ELF-1 (cell line): ENCODE data around the gene SERPINA3.
"Not testable (repeated sequence)": the region's sequence is repeated elsewhere in the genome, so short reads cannot be mapped to it uniquely, and the experiment has no call there.

Source experiments
- DNase-seq: peaks from one replicate; pipeline ENCODE4 v3.0.0-alpha.2; 2016; ENCODE audit warnings: low read depth, low spot score

Gene SERPINA3

DNA sequence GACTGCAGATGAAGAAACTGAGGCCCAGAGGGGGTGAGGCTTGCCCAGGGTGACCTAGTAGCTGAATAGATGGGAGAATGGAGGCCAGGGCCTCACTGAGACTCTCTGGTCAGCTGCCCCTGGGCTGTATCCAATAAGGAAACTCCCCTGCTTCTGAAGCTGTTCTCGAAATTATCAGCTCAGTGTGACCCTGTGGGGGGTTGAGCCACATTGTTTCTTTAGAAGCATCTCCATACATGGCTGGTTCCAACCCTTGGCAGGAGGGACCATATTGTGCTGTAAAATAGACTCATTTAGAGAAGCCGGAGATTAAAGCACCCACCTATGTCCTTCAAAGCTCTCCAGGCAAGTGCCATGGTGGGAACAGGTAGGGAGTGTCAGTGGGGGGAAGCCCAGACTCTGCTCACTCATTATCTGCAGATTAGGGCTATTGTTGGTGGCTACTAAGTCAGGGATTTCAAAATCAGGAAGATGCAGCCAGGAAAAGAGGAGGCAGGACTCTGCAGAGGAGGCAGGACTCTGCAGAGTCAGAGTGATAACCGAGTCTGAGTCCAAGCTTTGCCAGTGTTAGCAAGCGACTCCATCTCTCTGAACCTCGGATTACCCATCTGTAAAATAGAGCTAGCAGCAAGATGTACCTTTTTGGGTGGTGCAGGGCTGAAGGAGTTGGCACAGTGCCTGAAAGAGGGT lies 27.5 kb upstream of the SERPINA3 start:
- no peak for DNase-seq

DNA sequence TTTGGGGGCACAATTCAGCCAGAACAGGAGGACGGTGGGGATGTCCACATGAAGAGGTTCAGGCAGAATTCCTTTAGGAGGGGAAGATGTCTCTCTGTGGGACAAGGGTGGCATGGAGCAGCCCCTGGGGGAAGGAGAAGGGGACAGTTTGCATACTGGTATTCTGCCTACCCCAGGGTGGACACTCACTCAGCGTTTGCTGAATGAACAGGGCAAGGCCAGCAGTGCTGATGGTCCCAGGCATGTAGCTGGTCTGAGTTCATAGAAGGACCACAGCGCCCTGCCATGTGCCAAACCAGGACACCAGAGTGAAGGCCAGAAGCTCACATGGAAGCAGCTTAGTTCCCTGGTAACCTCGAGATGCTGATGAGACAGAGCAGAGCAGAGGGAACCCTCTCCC lies 25.6 kb upstream of the SERPINA3 start:
- no peak for DNase-seq

DNA sequence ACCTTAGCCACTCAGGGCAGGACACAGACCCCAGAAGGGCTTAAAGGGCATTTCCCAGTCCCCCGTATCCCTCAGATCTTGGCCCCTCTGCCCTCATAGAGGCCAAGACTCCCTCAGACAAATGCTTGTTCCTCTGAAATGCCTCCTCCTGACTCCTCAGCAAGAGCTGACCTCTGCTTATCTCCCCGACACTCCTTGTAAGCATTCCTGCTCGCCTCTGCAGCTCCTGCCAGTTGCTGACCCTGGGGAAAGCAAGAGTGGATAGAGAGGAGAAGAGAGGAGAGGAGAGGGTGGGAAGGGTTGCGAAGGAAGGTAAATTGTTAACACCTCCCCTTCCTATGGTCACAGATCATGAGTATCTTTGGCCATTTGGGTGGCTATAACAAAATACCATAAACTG lies 23.9 kb upstream of the SERPINA3 start:
- no peak for DNase-seq

DNA sequence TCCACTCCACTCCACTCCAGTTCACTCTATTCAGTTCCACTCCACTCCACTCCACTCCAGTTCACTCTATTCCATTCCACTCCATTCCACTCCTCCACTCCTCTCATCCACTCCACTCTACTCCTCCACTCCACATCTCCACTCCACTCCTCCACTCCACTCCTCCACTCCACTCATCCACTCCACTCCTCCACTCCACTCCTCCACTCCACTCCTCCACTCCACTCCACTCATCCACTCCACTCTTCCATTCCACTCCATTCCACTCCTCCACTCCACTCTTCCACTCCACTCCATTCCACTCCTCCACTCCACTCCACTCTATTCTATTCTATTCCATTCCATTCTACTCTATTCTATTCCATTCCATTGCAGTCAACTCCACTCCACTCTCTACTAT lies 21.1 kb upstream of the SERPINA3 start:
- DNase-seq: no peak

DNA sequence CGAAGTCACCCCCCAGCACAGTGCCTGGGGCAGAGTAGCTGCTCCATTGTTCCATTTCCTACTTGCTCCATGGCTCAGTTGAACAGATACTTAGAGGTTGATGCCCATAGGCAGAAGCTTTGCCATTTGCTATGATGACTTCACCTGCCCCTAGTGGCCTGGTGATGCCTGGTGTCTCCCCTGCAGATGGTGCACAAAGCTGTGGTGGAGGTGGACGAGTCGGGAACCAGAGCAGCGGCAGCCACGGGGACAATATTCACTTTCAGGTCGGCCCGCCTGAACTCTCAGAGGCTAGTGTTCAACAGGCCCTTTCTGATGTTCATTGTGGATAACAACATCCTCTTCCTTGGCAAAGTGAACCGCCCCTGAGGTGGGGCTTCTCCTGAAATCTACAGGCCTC lies 20.3 kb upstream of the SERPINA3 start:
- no peak for DNase-seq

DNA sequence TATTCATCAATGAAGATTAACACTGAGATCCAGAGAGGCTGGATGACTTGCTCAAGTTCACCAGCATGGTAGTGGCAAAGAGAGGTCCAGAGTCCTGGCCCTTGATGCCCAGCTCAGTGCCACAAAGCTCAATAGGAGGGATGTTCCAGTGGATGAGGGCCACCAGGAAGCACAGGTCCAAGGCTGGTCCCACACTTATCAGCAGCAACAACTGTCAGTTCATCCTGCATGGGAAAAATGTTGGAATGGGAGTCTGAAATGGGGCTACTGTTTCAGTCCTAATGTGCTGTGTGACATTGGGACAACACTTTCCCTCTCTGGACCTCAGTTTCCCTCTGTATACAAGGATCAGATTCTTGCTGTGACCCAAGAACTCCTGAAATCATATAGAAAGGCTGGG lies 19.7 kb upstream of the SERPINA3 start:
- DNase-seq: no peak

DNA sequence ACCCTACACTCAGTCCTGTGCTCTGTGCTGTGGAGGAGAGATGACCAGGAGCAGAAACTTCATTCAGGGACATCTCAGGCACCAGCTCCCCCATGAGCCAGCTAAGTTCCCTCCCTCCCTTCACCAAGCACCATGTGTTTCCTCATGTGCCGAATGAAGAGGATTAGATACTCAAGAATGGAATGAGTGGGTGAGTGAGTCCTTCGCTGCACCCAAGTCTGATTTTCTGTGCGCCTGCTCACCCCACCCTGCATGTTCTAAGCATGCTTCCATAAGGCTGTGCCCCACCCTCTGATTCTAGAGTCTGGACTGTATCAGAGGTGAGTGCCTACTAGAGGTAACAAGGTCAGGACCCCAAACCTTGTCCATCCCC lies 18.8 kb upstream of the SERPINA3 start:
- no peak for DNase-seq

DNA sequence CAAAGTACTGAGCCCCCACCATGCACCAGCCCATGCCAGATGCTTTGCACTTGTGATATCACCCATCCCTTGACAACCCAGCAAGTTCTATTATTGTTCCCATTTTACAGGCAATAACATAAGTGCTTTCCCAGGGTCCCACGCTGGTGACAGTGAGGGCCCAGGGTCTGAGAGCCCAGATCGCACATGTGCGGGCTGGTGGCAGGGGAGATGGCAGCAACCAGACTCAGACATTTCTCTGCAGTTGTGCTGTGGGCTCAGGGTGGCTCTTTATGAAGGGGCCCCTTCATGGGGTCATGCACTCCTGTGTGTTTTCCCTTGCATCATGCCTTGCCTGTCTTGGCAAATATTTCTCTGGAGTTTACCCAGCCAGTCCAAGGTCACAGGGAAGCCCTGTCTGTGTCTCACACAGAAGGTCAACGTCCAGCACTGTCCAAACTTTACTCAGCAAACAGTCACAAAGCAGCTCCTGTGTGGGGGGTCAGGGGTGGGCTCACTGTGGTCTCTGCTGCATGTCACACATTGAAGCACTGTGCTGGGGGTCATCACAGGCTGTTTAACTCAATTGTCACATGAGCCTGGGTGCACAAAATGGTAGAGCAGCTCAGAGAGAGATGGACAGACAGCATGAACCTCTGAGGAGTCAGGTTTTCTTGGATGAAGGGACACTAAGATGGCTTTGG lies 18.3 kb upstream of the SERPINA3 start:
- DNase-seq: no peak

DNA sequence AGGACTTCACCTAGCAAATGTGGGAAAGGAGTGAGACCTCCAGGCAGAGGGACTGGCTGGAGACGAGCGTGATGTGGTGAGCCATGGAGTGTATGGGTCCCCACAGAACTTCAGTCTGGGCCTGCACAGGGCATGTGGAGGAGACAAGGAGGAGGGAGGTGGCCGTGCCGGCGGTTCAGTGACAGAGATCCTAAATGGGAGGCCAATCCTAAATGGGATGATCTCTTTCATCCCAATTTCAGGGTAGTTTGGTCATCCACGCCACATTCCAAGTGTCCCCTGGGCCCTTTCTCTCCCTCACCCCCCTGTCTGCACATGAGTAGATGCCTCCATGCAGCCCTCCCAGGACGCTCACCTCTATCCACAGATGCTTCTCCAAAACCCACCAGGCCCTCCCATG lies 17.8 kb upstream of the SERPINA3 start:
- no peak for DNase-seq

DNA sequence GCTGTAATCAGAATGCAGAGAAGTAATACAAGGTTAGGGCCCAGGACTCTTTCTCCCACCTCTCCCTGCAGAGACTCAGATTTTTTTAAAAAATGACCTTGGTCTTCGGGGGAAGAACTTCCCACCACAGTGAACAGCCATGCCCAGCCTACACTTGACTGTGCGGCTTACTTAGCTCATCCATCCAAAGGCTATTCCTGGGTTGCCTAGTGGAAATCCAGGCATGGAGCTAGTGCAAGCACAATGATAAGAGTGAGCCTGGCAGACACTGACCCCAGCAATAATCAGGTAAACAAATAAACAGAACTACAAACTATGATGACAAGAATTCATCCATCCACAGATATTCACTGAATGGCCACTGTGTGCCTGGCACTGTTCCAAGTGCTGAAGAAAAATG lies 16.3 kb upstream of the SERPINA3 start:
- DNase-seq: no peak

DNA sequence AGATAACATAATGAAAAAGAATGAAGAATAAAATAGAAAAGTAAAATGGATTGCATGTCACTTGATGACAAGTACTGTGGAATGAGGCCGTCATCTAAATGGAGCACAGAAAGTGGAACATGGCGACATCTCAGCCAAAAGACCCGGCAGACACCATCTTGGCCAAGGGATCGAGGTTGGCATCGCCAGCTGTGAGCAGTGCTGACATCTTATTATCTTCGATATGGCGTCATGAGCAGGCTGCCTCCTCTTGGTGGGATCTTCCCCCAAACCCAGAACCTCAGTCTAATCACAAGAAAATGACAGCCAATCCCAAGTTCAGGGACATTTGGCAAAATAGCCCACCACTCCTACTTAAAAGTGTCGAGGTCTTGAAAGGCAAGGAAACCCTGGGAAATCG lies 15.8 kb upstream of the SERPINA3 start:
- DNase-seq: no peak

DNA sequence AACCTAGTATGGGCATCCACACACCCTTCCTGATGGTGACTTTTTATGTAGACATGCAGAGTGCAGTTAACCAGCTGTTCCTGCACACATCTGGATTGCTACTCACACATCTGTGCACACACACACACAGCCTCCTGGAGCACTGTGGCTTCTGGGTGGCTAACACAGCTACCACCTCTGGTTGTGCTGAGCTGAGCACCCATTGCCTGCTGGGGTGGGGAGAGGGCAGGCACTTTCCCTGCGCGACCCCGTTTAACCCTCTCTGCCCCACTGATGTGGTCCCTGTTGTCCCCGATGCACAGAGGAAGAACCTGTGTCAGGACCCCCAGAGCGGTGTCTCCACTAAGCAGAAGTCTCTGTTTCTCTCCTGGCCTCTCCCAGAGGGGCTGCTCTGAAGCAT lies 14.4 kb upstream of the SERPINA3 start:
- DNase-seq: no peak

DNA sequence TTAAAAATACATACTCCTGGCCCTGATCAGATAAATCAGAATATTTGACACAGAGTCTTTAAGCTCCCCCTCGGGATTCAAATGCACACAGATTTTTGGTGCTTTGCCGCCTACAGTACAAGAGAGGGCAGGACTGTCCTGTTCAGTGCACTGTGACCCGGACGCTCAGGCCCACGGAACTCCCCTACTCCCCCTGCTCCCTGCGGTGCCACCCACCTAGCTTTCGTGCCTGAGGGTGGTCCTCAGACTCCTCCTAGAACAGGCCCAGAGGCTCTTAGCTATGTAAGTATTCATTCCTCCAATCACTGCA lies 13.7 kb upstream of the SERPINA3 start:
- DNase-seq: no peak

DNA sequence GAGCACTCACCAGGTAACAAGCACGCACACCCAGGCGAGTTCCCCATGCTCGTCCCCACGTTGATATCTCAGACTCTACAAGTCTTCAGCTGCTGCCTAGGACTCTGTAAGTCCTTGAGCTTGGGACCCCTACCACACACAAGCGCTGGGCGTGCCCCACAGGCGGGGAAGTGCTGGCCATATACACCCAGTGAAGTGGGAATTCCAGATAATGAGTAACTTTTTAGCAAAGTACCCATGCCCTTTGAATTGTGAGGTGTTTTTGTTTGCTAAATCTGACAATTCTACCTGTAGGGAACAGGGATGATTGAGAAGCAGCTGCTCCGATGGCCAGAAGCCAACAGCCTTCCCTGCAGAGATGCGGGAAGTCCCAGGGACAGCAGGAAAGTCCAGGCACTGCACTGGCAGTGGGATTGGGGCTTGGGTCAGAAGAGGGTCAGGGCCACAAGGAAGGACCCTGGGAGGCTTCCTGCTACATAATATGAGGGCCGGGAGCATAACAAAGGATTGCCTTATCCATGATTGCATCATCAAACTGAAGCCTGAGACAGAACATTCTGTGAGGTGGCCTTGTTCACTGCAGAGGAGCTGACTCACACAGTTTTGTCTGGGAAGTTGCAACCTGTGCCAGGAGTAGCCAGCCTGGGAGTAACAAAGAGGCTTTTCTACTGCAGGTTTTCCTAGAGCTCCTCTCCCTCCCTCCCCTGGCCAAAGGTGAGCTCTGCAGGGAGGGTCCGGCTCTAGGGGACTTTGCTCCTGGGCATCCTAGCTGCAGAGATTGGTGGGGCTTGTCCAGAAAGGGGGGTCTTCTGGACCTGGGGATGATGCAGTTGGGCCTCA lies 13.2 kb upstream of the SERPINA3 start:
- peak; percentile 58 for DNase-seq

DNA sequence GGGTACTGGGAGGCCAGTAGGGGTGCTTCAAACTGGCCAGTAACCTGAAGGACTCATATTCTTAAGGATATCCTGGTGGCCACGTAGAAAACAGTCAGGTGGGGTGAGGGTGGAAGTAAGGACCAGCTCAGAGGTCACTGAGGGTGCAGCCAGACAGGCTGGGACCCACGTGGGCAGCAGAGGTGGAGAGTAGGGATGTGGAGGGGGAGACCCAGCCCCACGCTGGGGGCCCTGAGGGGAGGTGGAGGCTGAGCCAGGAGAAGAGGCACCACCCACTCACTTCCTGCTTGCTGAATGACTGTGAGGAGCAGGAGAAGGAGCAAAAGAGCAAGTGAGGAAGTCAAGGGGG lies 12.6 kb upstream of the SERPINA3 start:
- DNase-seq: no peak

DNA sequence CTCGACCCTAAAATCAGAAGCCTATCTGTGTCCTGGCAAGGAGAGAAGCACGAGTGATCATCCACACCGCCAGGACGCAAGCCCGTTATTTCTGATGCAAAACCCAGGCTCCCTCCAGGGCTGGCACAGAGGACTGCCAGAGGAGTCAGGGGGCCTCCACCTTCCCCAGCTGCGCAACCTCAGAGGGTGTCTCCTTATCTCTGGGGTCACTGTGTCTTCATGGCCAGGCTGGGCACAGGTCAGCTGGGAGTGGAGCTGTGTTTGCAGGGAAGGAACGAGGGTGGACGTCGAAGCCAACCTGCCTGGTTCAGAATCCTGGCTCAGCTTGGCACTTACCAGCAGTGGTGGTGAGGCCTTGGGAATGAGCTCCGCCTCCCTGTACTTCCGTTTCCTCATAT lies 12.0 kb upstream of the SERPINA3 start:
- no peak for DNase-seq

DNA sequence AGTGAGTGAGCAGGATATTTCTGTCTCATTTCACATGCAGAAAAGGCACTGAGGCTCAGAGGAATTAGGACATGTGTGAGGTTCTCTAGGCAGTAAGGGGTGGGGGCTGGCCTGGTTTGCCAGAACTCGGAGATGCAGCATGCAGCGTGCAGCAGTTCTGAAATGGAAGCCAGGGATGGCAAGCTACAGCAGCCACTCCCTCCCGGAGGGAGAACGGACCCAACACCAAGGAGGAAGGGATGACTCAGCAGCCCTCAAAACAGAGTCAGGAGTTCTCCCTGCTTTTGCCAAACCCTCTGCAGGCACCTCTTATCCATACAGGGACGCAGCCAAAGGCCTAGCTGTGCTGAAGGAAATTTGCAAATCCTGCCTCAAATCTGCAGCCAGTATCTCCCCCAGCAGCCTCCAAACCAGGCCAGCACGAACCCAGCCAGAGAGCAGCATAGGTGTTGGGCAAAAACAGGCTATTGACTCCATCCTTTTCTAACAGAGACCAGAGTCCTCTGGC lies 10.3 kb upstream of the SERPINA3 start:
- DNase-seq: peak; percentile 57

DNA sequence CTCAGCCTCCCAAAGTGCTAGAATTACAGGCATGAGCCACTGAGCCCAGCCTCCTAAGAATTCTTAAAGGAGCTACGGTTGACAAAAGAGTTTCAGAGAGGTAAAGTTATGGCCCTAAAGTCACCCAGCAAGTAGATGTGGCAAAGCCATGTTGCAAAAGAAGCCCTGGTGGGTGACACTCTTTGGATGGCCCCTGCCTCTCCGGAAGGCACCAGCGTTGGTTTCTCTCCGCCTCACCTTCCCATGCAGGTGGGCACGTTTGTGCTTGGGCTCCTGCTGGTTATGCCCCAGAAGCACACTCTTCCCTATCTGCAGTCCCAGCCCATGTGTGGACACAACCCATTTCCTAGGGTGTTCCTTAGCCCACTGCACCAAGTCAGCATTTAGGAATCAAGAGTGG lies 9.5 kb upstream of the SERPINA3 start:
- DNase-seq: no peak

DNA sequence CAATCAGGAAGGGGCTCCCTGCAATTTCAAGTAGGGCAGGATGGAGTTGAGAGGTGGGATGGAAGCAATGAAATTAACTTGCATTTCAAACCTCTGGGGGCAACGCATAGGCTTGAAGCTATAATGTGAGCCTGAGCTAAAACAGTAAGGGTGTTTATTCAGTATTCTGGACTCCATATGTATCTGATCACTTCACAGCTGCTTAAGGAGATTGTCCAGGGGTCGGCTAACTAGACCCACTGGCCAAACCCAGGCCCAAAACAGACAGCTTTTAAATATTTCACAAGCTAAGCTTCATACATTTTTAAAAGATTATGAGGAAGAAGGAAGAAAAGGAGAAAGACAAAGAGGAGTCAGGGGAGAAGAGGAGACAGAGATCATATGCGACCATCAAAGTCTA lies 6.8 kb upstream of the SERPINA3 start:
- DNase-seq: no peak

DNA sequence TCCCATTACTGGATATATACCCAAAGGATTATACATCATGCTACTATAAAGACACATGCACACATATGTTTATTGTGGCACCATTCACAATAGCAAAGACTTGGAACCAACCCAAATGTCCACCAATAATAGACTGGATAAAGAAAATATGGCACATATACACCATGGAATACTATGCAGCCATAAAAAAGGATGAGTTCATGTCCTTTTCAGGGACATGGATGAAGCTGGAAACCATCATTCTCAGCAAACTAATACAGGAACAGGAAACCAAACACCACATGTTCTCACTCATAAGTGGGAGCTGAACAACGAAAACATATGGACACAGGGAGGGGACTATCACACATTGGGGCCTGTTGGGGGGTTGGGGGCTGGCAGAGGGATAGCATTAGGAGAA lies 3.2 kb upstream of the SERPINA3 start:
- DNase-seq: not testable (repeated sequence)

DNA sequence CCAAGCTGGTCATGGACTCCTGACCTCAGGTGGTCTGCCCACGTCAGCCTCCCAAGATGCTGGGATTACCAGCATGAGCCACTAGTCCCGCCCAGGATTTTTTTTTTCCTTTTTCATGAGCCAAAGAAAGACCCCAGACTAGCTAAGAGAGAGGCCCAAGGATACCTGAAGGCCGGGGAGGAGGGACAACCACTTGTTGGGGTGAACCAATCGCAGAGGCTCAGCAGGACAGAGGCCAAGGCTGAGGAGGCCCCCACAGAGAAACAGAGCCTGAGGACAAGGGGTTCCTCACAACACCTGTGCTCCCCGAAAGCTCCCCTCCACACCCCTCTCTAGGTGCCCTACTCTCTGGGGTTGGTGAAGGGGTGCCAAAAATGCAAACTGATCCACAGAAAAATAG lies 1.0 kb upstream of the SERPINA3 start:
- no peak for DNase-seq

DNA sequence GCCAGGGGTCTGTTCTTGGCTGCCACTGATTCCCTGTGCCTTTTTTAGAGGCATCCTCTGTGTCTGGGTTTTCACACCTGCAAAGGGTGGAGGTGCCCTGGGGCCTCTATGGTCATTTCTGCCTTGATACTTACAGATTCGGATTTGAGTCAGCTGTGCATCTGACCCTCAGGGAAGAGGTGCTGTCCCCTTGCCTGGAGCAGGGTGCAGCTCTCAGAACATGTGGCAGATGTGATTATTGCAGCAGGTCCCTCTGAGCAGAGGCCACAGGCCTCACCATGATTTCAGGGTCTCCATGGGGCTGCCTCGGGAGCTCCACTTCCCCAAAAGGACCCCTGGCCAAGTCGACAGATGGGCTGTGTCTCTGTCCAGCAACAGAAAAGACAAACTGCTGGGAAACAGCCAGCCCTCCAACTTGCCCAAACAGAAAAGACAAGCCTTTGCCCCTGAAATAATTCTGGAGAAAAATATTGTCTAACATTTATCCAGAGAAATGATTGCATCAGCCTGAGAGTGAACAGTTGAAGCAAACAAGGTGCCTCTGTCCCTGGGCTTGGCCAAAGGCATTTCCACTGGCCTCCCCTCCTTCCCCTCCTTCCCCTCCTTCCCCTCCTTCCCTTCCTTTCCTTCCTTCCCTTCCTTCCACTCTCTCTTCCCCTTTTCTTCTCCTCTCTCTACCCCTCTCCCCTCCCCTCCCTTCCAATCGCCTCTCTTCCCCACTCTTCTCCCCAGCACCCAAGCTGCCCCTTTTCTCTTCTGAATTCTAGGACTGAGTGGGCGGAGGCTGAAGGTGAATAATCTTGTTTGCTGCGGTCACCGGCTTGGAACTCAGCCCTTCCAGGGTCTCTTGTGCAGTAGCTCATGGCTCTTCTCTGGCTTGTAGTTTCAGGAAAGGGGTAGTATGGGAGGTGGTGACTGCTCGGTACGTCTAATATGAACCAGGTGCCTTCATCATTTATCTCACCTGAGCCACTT lies 676 bp downstream of the SERPINA3 start:
- no peak for DNase-seq
